CD4-positive, alpha-beta T cell treated with Interleukin-4 for 4 hours (primary cell): ENCODE data around the gene SLC51B.
"Not testable (repeated sequence)": the region's sequence is repeated elsewhere in the genome, so short reads cannot be mapped to it uniquely, and the experiment has no call there.

Experiments used
- DNase-seq: peaks from one replicate; pipeline ENCODE4 v3.0.0-alpha.2; 2020

SLC51B gene

GRCh38 chr15:65067317-65067644 is 22.1 kb downstream of the SLC51B start:
- DNase-seq = no peak

GRCh38 chr15:65067645-65068402 is 22.6 kb downstream of the SLC51B start, which contains the start of gene RASL12:
RASL12 (minus strand) TSS chr15:65067991; CDS start chr15:65067835, 156 bp downstream.
- no peak for DNase-seq

GRCh38 chr15:65068403-65068788 is 23.2 kb downstream of the SLC51B start:
- no peak for DNase-seq

GRCh38 chr15:65069179-65069578 is 24.0 kb downstream of the SLC51B start:
- DNase-seq = no peak

- DNase-seq = no peak
These were observed 24.8 kb downstream of the SLC51B start for GRCh38 chr15:65069779-65070546.

- no peak for DNase-seq
These were observed 26.2 kb downstream of the SLC51B start for GRCh38 chr15:65071381-65071811.

- DNase-seq = no peak
These were observed 26.8 kb downstream of the SLC51B start for GRCh38 chr15:65072027-65072426.

GRCh38 chr15:65072617-65073016 is 27.4 kb downstream of the SLC51B start:
- no peak for DNase-seq

GRCh38 chr15:65074946-65075345 is 29.8 kb downstream of the SLC51B start:
- DNase-seq = not testable (repeated sequence)

- not testable (repeated sequence) for DNase-seq
These were observed 30.6 kb downstream of the SLC51B start for GRCh38 chr15:65075607-65076395.

- no peak for DNase-seq
These were observed 31.5 kb downstream of the SLC51B start, which contains the start of gene KBTBD13 for GRCh38 chr15:65076486-65077290. KBTBD13 (plus strand) TSS chr15:65076746; CDS start chr15:65076816, 70 bp downstream.

GRCh38 chr15:65077291-65077980 is 32.2 kb downstream of the SLC51B start:
- DNase-seq = no peak

GRCh38 chr15:65077981-65078352 is 32.8 kb downstream of the SLC51B start:
- DNase-seq = peak; percentile 19

- DNase-seq = no peak
These were observed 34.4 kb downstream of the SLC51B start for GRCh38 chr15:65079580-65079979.

GRCh38 chr15:65081270-65081669 is 36.1 kb downstream of the SLC51B start:
- no peak for DNase-seq

- DNase-seq = no peak
These were observed 36.6 kb downstream of the SLC51B start for GRCh38 chr15:65081758-65082157.

- DNase-seq = peak; percentile 11
These were observed 37.2 kb downstream of the SLC51B start for GRCh38 chr15:65082303-65082953.

- no peak for DNase-seq
These were observed 38.1 kb downstream of the SLC51B start for GRCh38 chr15:65083262-65083701.

GRCh38 chr15:65084500-65085206 is 39.5 kb downstream of the SLC51B start:
- no peak for DNase-seq

- DNase-seq = no peak
These were observed 40.1 kb downstream of the SLC51B start for GRCh38 chr15:65085207-65085753.
